CD4-positive, alpha-beta T cell (primary cell): ENCODE results near the gene POU2F3. TPM values are rescaled to one million over a fixed set of nuclear protein-coding genes. Genes with fewer than 3 reads are reported as not detected.

ENCODE experiments used
- ATAC-seq: fragments of 200-7000 bp; cut with Tn5 transposase; one replicate; pipeline ENCODE4 v1.10.0; 2022; ENCODE audit warnings: mild to moderate bottlenecking; ENCODE audit not compliant: poor library complexity
- CTCF ChIA-PET: fragments of 350-600 bp; sonication (Branson Sonifier 250); formaldehyde crosslinking; loops from one replicate; lab custom pipeline; 2021; ENCODE audit warnings: antibody characterized with exemption, inconsistent platforms; lab: Charles Lee
- POLR2A ChIA-PET: fragments of 350-600 bp; sonication (Branson Sonifier 250); formaldehyde crosslinking; loops from one replicate; lab custom pipeline; 2021; ENCODE audit warnings: antibody characterized with exemption, inconsistent platforms; lab: Charles Lee
- DNase-seq, 14 experiments: peaks; one replicate each; pipeline ENCODE4 v3.0.0-alpha.2; 2013 to 2020; ENCODE audit warnings: mixed read lengths in 2 of 14
- H3K27ac ChIP-seq, 2 donors: one replicate each; pipeline versions ENCODE4 v1.5.1 to v1.7.0; 2013; ENCODE audit warnings: low read length in 2 of 2, low read depth in 1 of 2, mild to moderate bottlenecking in 1 of 2
- H3K27me3 ChIP-seq, 2 experiments: 1 replicate in 1 of 2; 2 replicates in 1 of 2; pipeline versions ENCODE4 v1.6.1 to v1.7.0; 2013; ENCODE audit warnings: low read length in 2 of 2, control low read depth in 1 of 2, mild to moderate bottlenecking in 1 of 2, moderate library complexity in 1 of 2; ENCODE audit not compliant: insufficient read depth in 2 of 2, control insufficient read depth in 1 of 2
- H3K36me3 ChIP-seq: one replicate; pipeline ENCODE4 v1.6.1; 2013; ENCODE audit warnings: low read length, control low read depth; ENCODE audit not compliant: insufficient read depth
- H3K4me1 ChIP-seq: one replicate; pipeline ENCODE4 v1.6.1; 2013; ENCODE audit warnings: low read length, control low read depth; ENCODE audit not compliant: insufficient read depth
- H3K4me3 ChIP-seq: one replicate; pipeline ENCODE4 v1.5.1; 2013; ENCODE audit warnings: mild to moderate bottlenecking, low read length, moderate library complexity
- H3K9me3 ChIP-seq, 2 experiments: 1 replicate in 1 of 2; 2 replicates in 1 of 2; pipeline versions ENCODE4 v1.6.1 to v1.7.0; 2013; ENCODE audit warnings: low read length in 2 of 2, mild to moderate bottlenecking in 2 of 2, control low read depth in 1 of 2, moderate library complexity in 1 of 2; ENCODE audit not compliant: control insufficient read depth in 1 of 2, insufficient read depth in 1 of 2
- H3K27ac Mint-ChIP-seq: one replicate; pipeline ENCODE4 v1.8.0; 2020; ENCODE audit warnings: mixed read lengths
- H3K27me3 Mint-ChIP-seq: one replicate; pipeline ENCODE4 v1.8.0; 2021; ENCODE audit warnings: mixed read lengths
- H3K36me3 Mint-ChIP-seq: one replicate; pipeline ENCODE4 v1.8.0; 2021; ENCODE audit warnings: low read depth, mixed read lengths
- H3K4me1 Mint-ChIP-seq: one replicate; pipeline ENCODE4 v1.8.0; 2021; ENCODE audit warnings: low read depth, mixed read lengths
- H3K4me3 Mint-ChIP-seq: one replicate; pipeline ENCODE4 v1.8.0; 2020; ENCODE audit warnings: mild to moderate bottlenecking, mixed read lengths
- H3K9me3 Mint-ChIP-seq: one replicate; pipeline ENCODE4 v1.8.0; 2020; ENCODE audit warnings: mixed read lengths
- intact Hi-C, 2 experiments: fragments of 100-400 bp; cut with DNase I in 1 of 2; cut with micrococcal nuclease in 1 of 2; formaldehyde crosslinking; loops; one replicate each; pipeline versions ENCODE4 v1.15.1 to v1.9.0; 2023 to 2025; cut with DNase I, micrococcal nuclease
- total RNA-seq, 174 experiments: library from RNA in 2 of 174; stranded (reverse) in 2 of 174; gene quantifications; one replicate each; pipeline ENCODE4 v1.2.3 and lab custom pipeline; 2021 to 2026
- TF ChIP-seq, protein P1 (sequence below): fragments of 200-600 bp; IDR thresholded peaks from one replicate; pipeline ENCODE4 v1.8.0; 2022; ENCODE audit warnings: antibody characterized with exemption, mild to moderate bottlenecking

Gene POU2F3
- total RNA-seq, 2 experiments from 2014 or later, result not detected

DNA sequence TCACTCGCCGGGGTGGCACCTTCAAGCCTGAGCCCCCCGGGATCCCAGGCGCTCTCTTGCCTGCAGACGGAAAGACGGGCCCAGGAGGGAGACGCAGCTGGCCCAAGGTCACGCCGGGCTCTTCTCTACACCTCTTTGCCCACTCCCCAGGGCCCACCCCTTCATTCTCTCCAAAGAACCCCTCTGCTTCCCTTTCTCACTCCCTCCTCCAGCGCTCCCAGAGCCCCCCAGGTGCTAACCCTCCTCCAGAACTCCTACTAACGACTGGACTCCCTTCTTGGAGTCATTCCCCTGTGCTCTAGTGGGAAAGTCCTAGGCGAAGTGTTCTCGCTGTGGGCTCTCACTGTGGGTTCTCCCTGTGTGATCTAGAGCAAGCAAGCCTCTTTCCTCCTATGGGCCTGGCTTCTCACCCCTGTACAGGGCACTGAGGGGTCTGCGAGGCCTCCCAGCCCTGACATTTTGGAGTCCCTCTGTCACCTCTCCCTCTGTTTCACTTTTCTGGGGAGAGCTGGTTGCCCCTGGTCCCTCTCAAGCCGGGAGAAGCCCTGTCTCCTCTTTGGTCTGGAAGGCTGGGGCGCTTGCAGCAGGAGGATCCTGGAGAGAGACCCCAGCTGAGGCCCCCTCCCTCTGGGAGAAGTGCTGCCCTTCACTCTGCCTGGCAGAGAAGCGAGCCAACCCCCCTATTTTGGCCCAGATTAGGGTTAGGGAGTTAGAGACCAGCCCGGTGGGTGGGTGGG, 28.2 kb upstream of the POU2F3 start:
- Mint-ChIP-seq H3K9me3 (no peaks in the 10 kb centered on the region), H3K27ac (peak overlapping the region; percentile 56), H3K4me3 (peak overlapping the region; percentile 99), H3K4me1 (peaks cover 25% of the 10 kb centered on the region), H3K36me3 (peaks cover 9% of the 10 kb centered on the region), H3K27me3 (peaks cover 23% of the 10 kb centered on the region)
- ATAC-seq, result no peak
- POLR2A ChIA-PET, result interaction anchor here (0.9 kb wide), 1 partner anchor 12 kb away, joined by 3 read pairs; no protein-coding TSS in a partner anchor
- DNase-seq, result no peak
- TF ChIP-seq, protein P1, sequence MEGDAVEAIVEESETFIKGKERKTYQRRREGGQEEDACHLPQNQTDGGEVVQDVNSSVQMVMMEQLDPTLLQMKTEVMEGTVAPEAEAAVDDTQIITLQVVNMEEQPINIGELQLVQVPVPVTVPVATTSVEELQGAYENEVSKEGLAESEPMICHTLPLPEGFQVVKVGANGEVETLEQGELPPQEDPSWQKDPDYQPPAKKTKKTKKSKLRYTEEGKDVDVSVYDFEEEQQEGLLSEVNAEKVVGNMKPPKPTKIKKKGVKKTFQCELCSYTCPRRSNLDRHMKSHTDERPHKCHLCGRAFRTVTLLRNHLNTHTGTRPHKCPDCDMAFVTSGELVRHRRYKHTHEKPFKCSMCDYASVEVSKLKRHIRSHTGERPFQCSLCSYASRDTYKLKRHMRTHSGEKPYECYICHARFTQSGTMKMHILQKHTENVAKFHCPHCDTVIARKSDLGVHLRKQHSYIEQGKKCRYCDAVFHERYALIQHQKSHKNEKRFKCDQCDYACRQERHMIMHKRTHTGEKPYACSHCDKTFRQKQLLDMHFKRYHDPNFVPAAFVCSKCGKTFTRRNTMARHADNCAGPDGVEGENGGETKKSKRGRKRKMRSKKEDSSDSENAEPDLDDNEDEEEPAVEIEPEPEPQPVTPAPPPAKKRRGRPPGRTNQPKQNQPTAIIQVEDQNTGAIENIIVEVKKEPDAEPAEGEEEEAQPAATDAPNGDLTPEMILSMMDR, result no peak
- intact Hi-C loops, result loop anchor here in 1 of 2 experiments (2.0 kb wide), 1 partner anchor 483 kb away; the partner anchor contains the start of gene NECTIN1
- Histone ChIP-seq H3K9me3 (no peaks in the 10 kb centered on the region), H3K27me3 (peaks cover 7% of the 10 kb centered on the region in 2 experiments), H3K4me1 (peaks cover 23% of the 10 kb centered on the region), H3K4me3 (peak overlapping the region; percentile 55), H3K36me3 (no peaks in the 10 kb centered on the region), H3K27ac (no peak overlapping the region)
- CTCF ChIA-PET, result no interaction called here

DNA sequence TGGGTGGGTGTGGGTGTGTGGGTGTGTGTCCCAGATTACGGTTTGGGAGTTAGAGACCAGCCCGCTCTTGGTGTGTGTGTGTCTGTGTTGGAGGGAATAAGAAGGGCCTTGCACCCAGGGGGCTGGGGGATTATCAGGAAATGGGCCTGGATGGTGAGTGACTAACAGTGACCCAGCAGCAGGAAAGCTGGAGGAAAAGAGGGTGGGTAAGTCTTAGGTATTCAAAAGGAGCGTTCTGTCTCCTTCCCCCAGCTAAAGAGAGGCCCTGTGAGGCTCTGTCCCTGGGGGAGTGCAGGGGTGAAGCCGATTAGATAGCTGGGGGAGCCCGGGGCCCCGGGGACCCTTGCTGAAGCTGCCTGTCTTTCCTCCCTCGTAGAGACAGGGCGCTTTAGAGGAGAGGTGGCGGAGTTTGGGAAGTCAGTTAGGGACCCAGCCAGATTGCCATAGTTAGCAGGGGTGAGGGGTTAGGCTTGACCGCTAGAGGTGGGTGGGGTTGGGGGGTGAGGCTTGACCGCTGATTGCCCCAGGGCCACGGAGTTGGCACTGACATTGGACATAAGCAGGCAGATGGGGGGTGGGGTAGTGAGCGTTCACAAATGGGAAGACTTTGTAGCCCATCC, 27.6 kb upstream of the POU2F3 start:
- Mint-ChIP-seq H3K27me3 (peaks cover 17% of the 10 kb centered on the region), H3K4me3 (peak overlapping the region; percentile 81), H3K9me3 (no peaks in the 10 kb centered on the region), H3K36me3 (peaks cover 9% of the 10 kb centered on the region), H3K27ac (no peak overlapping the region), H3K4me1 (peaks cover 25% of the 10 kb centered on the region)
- DNase-seq, result no peak
- intact Hi-C loops, result no loop called here
- peaks cover 23% of the 10 kb centered on the region for H3K4me1 ChIP-seq
- H3K27ac ChIP-seq, result no peak overlapping the region
- ChIA-PET CTCF (no interaction called here), POLR2A (no interaction called here)
- H3K27me3 ChIP-seq, result peaks cover 7% of the 10 kb centered on the region in 2 experiments
- H3K36me3 ChIP-seq, result no peaks in the 10 kb centered on the region
- H3K9me3 ChIP-seq, result no peaks in the 10 kb centered on the region
- TF ChIP-seq, protein P1, result no peak
- no peak overlapping the region for H3K4me3 ChIP-seq
- no peak for ATAC-seq

DNA sequence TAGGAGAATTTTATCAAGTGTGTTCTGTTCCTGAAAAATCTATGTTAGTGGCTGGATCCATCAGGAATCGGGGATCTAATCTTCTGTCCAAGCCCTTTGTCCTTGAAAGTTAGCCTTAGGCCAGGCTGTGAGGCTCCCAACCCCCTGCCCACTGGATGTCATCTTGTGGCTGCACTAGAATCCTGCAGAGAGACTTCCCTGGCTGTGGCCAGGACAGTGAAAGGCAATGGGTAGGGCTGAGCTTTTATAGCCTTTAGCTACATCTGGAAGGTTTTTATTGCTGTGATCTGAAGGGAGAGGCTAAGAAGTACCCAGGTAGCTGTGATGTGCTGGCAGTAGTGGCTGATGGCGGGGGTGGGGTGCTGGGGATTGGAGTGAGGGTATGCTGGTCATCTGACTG, 27.0 kb upstream of the POU2F3 start:
- H3K4me3 Mint-ChIP-seq, result peak overlapping the region; percentile 81
- no peak overlapping the region for H3K27ac Mint-ChIP-seq
- TF ChIP-seq, protein P1, result no peak
- Histone ChIP-seq H3K36me3 (no peaks in the 10 kb centered on the region), H3K4me3 (no peak overlapping the region), H3K27me3 (peaks cover 7% of the 10 kb centered on the region in 2 experiments), H3K4me1 (peaks cover 23% of the 10 kb centered on the region), H3K9me3 (no peaks in the 10 kb centered on the region), H3K27ac (no peak overlapping the region)
- no peak for DNase-seq
- no peaks in the 10 kb centered on the region for H3K9me3 Mint-ChIP-seq
- ChIA-PET CTCF (no interaction called here), POLR2A (no interaction called here)
- peaks cover 25% of the 10 kb centered on the region for H3K4me1 Mint-ChIP-seq
- no peak for ATAC-seq
- intact Hi-C loops, result no loop called here
- peaks cover 12% of the 10 kb centered on the region for H3K27me3 Mint-ChIP-seq
- peaks cover 9% of the 10 kb centered on the region for H3K36me3 Mint-ChIP-seq
